Cardiac fibroblast (primary cell): ENCODE measurements around the gene STPG4.

Experiments
- DNase-seq, 2 donors: peaks; one replicate each; pipeline versions ENCODE4 v3.0.0 to v3.0.0-alpha.2; 2010; ENCODE audit warnings: low read depth in 2 of 2
- H3K4me3 ChIP-seq, 2 donors: replicated peaks in 1 of 2; 1 replicate in 1 of 2; 2 replicates in 1 of 2; pipeline ENCODE4 v1.5.1; 2011; ENCODE audit warnings: low read depth in 2 of 2, low read length in 2 of 2, mild to moderate bottlenecking in 2 of 2, moderate library complexity in 1 of 2
- TF ChIP-seq, protein P1 (sequence below): IDR thresholded peaks from one replicate; pipeline ENCODE4 v1.5.1; 2011; ENCODE audit warnings: low read depth, mild to moderate bottlenecking, low read length, inconsistent platforms

Gene STPG4

DNA sequence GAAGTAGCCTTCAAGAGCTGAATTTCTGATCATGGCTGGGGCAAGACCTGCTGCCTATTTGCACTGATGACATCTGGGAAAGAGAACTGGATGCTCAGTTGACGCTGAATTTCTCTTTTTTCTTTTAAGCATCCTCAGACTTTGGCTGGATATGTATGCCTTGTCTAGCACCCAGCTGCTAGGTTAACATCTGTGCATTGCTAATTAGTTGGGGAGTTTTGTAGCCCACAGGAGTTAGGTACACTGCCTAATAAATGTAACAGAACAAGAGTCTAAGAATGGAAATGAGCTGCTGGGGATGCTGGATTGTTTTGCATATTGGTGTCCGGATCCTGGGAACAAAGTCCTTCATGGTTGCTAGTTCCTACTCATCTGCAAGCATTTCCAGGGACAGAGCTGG lies 40.9 kb upstream of the STPG4 start:
- TF ChIP-seq, protein P1, sequence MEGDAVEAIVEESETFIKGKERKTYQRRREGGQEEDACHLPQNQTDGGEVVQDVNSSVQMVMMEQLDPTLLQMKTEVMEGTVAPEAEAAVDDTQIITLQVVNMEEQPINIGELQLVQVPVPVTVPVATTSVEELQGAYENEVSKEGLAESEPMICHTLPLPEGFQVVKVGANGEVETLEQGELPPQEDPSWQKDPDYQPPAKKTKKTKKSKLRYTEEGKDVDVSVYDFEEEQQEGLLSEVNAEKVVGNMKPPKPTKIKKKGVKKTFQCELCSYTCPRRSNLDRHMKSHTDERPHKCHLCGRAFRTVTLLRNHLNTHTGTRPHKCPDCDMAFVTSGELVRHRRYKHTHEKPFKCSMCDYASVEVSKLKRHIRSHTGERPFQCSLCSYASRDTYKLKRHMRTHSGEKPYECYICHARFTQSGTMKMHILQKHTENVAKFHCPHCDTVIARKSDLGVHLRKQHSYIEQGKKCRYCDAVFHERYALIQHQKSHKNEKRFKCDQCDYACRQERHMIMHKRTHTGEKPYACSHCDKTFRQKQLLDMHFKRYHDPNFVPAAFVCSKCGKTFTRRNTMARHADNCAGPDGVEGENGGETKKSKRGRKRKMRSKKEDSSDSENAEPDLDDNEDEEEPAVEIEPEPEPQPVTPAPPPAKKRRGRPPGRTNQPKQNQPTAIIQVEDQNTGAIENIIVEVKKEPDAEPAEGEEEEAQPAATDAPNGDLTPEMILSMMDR: no peak
- DNase-seq: no peak
- H3K4me3 ChIP-seq: no peak overlapping the region

DNA sequence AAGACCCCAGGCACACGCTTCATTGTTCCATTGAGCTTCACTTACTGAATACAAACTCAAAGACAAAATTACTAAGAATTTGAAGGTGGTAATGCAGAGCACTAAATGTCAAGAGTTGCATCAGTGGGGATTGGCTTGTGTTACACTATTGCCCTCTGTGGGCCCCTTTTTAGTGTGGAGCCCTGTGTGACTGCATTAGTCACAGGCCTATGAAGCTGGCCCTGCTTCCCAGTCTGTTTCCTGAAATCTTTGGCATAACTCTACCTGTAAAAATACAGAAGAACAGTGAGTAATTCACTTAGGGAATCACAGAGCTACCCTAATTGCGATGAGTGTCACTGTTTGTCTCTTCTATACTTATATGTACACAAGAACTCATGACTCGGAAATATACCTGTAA lies 40.0 kb upstream of the STPG4 start:
- no peak overlapping the region for H3K4me3 ChIP-seq
- TF ChIP-seq, protein P1: no peak
- peak; percentile 46 to 65 for DNase-seq

DNA sequence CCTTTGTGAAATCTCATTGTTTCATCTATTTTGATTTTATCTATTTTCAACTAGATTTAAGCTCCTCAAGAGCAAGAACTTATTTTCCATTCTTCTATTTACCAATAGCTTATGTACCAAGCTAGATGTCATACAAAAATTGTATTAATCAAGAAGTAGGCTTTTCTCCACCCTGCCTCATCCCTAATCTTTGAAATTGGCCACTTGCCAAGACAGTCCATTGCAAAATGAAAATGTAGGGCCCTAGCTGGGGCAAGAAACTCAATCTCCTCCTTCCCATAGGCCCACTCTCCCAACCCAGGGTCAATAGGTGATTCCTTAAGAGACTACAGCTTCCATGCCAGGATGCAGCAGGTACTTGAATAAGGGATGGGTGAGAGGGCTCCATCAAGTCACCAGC lies 39.3 kb upstream of the STPG4 start:
- no peak for DNase-seq
- TF ChIP-seq, protein P1: no peak
- H3K4me3 ChIP-seq: no peak overlapping the region

DNA sequence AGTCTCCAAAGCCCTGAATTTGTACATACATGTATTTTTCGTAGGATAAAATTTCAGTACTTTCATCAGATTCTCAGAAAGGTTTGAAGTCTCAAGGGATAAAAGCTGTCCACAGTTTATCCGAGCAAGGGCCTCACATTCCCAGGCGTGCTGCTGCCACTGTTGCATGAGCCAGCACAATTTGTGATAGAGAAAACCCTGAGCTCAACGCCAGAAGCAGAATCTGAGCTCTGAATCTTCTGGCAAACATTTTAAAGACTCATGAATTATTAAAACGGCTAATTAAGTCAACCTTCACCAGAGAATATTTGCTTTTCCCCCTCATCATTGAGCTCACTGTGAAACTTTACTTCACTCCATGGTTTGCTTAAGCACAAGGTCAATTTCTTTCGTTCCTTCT lies 38.5 kb upstream of the STPG4 start:
- peak; percentile 52 to 58 for DNase-seq
- H3K4me3 ChIP-seq: no peak overlapping the region
- TF ChIP-seq, protein P1: no peak

DNA sequence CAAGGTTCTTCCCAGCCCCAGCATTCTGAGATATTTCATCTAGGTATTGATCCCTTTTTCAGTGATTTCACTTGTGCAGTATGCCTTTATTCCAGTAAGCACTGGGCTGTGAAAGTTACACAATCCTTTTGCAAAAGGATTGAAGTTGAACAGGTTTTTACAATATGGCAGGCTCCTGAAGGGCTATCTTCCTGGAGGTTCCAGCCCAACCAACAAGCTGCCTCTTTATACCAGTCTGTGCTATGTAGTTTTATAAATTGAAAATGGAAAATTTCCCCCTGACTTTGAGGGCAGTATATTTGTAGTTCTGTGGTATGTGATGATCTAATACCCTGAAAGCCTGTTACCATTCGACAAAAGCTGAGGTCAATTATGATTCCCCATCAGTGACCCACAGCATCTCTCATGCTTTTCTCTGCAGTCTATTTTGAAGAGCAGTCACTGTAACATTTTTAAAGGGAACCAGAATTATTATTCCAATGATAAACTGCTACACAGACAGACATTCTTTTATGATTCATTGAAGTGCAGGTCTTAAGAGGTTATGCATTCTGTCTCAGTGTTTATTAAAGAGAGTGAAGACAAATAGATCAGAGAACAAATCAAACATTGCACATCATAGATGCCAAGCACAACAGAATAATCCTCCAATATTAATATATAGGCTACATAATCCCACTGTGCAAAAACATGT lies 35.2 kb upstream of the STPG4 start:
- DNase-seq: peak in 1 of 2 donors; percentile 83
- TF ChIP-seq, protein P1: no peak
- no peak overlapping the region for H3K4me3 ChIP-seq

DNA sequence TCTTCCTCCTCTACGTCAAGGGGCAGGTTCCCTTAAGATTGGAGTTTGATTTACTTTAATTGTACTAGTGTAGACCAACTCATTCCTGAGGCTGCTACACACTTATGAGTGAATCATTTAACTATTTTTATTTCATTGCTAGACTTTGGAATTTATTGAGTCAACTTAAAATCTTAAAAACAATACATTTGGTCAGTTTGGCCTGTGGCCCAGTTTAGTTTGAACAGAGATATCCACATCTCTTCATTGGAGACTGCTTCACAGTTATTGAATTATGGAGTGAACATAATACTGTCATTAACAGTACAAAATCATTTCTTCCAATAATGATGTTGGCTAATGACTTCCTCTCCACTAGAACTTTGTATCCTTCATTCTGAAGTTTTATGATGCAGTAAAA lies 34.5 kb upstream of the STPG4 start:
- no peak overlapping the region for H3K4me3 ChIP-seq
- peak; percentile 75 to 96 for DNase-seq
- TF ChIP-seq, protein P1: no peak

DNA sequence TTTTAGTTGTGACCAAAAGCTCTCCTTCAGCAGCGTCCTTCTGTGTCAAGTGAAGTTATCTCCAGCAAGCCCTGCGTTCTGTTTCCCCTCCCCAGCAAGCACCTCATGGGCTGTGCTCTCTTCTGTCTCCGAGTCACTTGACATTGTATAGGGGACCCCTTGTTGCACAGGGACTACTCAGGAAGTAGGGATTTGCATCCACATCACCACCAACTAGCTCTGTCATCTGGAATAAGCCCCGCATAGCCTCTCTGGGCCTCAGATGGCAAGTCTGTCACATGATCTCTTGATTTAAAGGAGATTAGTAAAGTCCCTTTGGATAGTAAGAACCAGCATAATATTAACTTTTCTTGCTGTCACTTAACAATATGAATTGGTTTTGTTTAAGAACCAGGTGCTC lies 32.0 kb upstream of the STPG4 start:
- TF ChIP-seq, protein P1: no peak
- DNase-seq: no peak
- H3K4me3 ChIP-seq: no peak overlapping the region
